Prostate gland (tissue), 2 donors: Measurements from ENCODE around the gene YBX3.
"Not testable (repeated sequence)": the region's sequence is repeated elsewhere in the genome, so short reads cannot be mapped to it uniquely, and the experiment has no call there.

ENCODE experiments used
- POLR2A ChIP-seq: fragments of 450-650 bp; IDR thresholded peaks from one replicate; pipeline ENCODE4 v1.6.1; 2016; ENCODE audit warnings: antibody characterized with exemption, mild to moderate bottlenecking
- POLR2AphosphoS5 ChIP-seq: sonication (generic); formaldehyde crosslinking; IDR thresholded peaks from one replicate; pipeline ENCODE4 v1.6.1; 2017; ENCODE audit warnings: antibody characterized with exemption
- TF ChIP-seq, protein P1 (sequence below), 4 experiments: fragments of 200-600 bp in 2 of 4; fragments of 450-650 bp in 2 of 4; sonication (generic) in 2 of 4; IDR thresholded peaks; 1 replicate in 3 of 4; 2 replicates in 1 of 4; pipeline ENCODE4 v1.5.1; 2016 to 2019; ENCODE audit warnings: antibody characterized with exemption in 4 of 4, mild to moderate bottlenecking in 2 of 4, moderate library complexity in 2 of 4

DNA sequence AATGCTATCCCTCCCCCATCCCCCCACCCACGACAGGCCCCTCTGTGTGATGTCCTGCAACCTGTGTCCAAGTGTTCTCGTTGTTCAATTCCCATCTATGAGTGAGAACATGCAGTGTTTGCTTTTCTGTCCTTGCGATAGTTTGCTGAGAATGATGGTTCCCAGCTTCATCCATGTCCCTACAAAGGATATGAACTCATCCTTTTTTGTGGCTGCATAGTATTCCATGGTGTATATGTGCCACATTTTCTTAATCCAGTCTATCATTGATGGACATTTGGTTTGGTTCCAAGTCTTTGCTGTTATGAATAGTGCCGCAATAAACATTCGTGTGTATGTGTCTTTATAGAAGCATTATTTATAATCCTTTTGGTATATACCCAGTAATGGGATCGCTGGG, 20.3 kb upstream of the YBX3 start:
- TF ChIP-seq, protein P1, sequence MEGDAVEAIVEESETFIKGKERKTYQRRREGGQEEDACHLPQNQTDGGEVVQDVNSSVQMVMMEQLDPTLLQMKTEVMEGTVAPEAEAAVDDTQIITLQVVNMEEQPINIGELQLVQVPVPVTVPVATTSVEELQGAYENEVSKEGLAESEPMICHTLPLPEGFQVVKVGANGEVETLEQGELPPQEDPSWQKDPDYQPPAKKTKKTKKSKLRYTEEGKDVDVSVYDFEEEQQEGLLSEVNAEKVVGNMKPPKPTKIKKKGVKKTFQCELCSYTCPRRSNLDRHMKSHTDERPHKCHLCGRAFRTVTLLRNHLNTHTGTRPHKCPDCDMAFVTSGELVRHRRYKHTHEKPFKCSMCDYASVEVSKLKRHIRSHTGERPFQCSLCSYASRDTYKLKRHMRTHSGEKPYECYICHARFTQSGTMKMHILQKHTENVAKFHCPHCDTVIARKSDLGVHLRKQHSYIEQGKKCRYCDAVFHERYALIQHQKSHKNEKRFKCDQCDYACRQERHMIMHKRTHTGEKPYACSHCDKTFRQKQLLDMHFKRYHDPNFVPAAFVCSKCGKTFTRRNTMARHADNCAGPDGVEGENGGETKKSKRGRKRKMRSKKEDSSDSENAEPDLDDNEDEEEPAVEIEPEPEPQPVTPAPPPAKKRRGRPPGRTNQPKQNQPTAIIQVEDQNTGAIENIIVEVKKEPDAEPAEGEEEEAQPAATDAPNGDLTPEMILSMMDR (IDR thresholded peaks at IDR 0.05), result not testable (repeated sequence)
- TF ChIP-seq POLR2A, POLR2AphosphoS5: not testable (repeated sequence)
